ENCODE data around the gene OPA1.

The OPA1 gene

DNA sequence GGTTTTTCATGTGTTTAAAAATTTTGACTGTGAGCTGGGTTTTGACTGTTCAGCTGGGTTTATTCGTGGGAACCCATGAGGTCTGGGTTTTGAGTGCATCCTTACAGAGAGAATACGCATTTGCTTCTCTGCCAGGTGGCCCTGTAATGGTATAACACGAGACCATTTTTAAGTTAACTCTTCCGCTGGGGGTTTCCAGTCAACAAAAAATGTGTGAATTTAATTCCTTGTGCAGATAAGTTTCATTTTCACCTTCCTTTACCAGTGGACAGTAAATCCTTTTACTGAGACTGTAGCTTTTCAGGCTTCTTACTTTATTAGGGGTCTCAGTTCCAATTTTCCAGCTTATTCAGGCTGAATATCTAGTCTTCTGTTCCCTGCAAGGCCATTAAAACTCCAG lies 149.6 kb downstream of the OPA1 start:
- no peak for DNase-seq

DNA sequence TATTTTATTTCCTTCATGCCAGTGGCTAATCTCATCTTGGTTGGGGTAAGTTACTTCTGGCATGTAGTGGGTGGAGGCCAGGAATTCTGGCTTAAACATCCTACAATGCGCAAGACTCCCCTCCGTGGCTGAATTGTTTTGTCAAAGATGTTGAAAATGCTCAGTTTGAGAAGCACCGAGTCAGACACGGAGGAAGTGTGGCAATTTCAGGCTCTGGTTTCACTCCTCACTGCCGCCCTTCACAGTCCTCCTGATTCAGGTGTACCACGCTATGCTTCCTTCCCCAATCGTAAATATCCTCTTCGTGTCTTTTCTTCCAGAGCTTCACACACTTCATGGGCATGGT lies 150.7 kb downstream of the OPA1 start:
- DNase-seq, result no peak

- DNase-seq, result no peak
Observed at GRCh38 chr3:193744048-193744821, 151.2 kb downstream of the OPA1 start.

- peak; percentile 52 for DNase-seq
Observed at GRCh38 chr3:193744822-193745684, 152.0 kb downstream of the OPA1 start.

DNA sequence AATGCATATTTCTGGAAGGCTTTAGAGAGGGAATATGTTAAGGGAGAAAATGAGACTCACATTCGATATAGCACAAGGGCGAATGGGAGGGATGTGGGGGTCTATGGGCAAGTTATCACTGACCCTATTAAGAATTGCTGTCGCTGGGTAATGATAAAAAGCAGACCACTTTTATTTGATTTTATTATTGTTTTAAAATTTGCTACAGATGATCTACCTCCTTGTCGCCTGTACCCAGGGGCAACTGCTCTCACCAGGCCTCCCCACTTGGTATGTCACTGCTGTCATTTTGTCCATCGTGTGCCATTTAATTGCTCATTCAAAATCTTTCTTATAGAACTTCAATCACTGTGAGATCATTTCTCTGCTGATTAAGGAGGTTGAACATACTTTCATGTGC lies 153.8 kb downstream of the OPA1 start:
- DNase-seq, result no peak

Data from hematopoietic multipotent progenitor cell treated with erythropoietin and hydrocortisone succinate and interleukin-3 and kit ligand, for 6 days (in vitro differentiated cells).